SJCRH30 (cell line): ENCODE results near the gene CYTL1. TPM values are rescaled to one million over a fixed set of nuclear protein-coding genes. Genes with fewer than 3 reads are reported as not detected.

Source experiments
- DNase-seq, 2 experiments: peaks; one replicate each; pipeline ENCODE4 v3.0.0-alpha.2; 2015 to 2020
- H3K27ac ChIP-seq: fragments of 250-450 bp; sonication (Bioruptor Pico); 2 replicates; pipeline ENCODE4 v1.5.1; 2020; ENCODE audit warnings: mild to moderate bottlenecking, moderate library complexity
- H3K27me3 ChIP-seq: fragments of 250-450 bp; sonication (Bioruptor Pico); 2 replicates; pipeline ENCODE4 v1.5.1; 2020; ENCODE audit warnings: mild to moderate bottlenecking, moderate library complexity
- H3K36me3 ChIP-seq: fragments of 250-450 bp; sonication (Bioruptor Pico); 2 replicates; pipeline ENCODE4 v1.5.1; 2020; ENCODE audit warnings: mild to moderate bottlenecking, moderate library complexity
- H3K4me1 ChIP-seq: fragments of 250-450 bp; sonication (Bioruptor Pico); 2 replicates; pipeline ENCODE4 v1.5.1; 2020; ENCODE audit warnings: mild to moderate bottlenecking, moderate library complexity
- H3K4me3 ChIP-seq: fragments of 250-450 bp; sonication (Bioruptor Pico); 2 replicates; pipeline ENCODE4 v1.5.1; 2020; ENCODE audit warnings: mild to moderate bottlenecking, moderate library complexity
- H3K9me3 ChIP-seq: fragments of 250-450 bp; sonication (Bioruptor Pico); replicated peaks from 2 replicates; pipeline ENCODE4 v1.5.1; 2020; ENCODE audit warnings: mild to moderate bottlenecking, moderate library complexity
- total RNA-seq: library from RNA; depleted of rRNA; stranded (reverse); fragments of >200 nt; shearing (Covaris generic); gene quantifications from 2 replicates; pipeline ENCODE4 v1.2.3, GENCODE V29; 2014

The CYTL1 gene
- total RNA-seq, 1 experiment from 2014 or later: 8.1 TPM

GRCh38 chr4:5041699-5042098, 22.4 kb upstream of the CYTL1 start:
- no peak overlapping the region for H3K27ac ChIP-seq

GRCh38 chr4:5040856-5041620, 21.8 kb upstream of the CYTL1 start:
- H3K9me3 ChIP-seq: peaks cover 2% of the 10 kb centered on the region; the same call in 1 of the 2 replicates
- H3K27me3 ChIP-seq: no peaks in the 10 kb centered on the region
- peaks cover 38% of the 10 kb centered on the region for H3K4me1 ChIP-seq
- no peak overlapping the region for H3K27ac ChIP-seq
- H3K4me3 ChIP-seq: no peak overlapping the region
- no peaks in the 10 kb centered on the region for H3K36me3 ChIP-seq
- no peak for DNase-seq

More at GRCh38 chr4:5041699-5042098, 22.4 kb upstream of the CYTL1 start:
- H3K4me3 ChIP-seq: no peak overlapping the region
- peaks cover 8% of the 10 kb centered on the region; the same call in 1 of the 2 replicates for H3K9me3 ChIP-seq
- no peaks in the 10 kb centered on the region for H3K27me3 ChIP-seq
- H3K4me1 ChIP-seq: peaks cover 38% of the 10 kb centered on the region
- DNase-seq: no peak
- no peaks in the 10 kb centered on the region for H3K36me3 ChIP-seq

- H3K36me3 ChIP-seq: no peaks in the 10 kb centered on the region
- no peaks in the 10 kb centered on the region for H3K9me3 ChIP-seq
- no peak for DNase-seq
- peaks cover 45% of the 10 kb centered on the region for H3K4me1 ChIP-seq
- no peak overlapping the region for H3K27ac ChIP-seq
- H3K27me3 ChIP-seq: no peaks in the 10 kb centered on the region
- H3K4me3 ChIP-seq: no peak overlapping the region
These were observed 20.5 kb upstream of the CYTL1 start for GRCh38 chr4:5039800-5040199.

- no peaks in the 10 kb centered on the region for H3K36me3 ChIP-seq
- peak overlapping the region; percentile 94 for H3K27ac ChIP-seq
- H3K4me1 ChIP-seq: peaks cover 65% of the 10 kb centered on the region
- no peaks in the 10 kb centered on the region for H3K9me3 ChIP-seq
- no peaks in the 10 kb centered on the region for H3K27me3 ChIP-seq
- no peak overlapping the region for H3K4me3 ChIP-seq
- peak; percentile 79 to 89 for DNase-seq
These were observed 18.6 kb upstream of the CYTL1 start for GRCh38 chr4:5037553-5038551.

- DNase-seq: no peak
- Histone ChIP-seq H3K4me1 (peaks cover 60% of the 10 kb centered on the region), H3K9me3 (no peaks in the 10 kb centered on the region), H3K27ac (no peak overlapping the region), H3K4me3 (no peak overlapping the region), H3K36me3 (no peaks in the 10 kb centered on the region), H3K27me3 (no peaks in the 10 kb centered on the region)
These were observed 17.0 kb upstream of the CYTL1 start for GRCh38 chr4:5036239-5036638.

- peak; percentile 57 to 59 for DNase-seq
- Histone ChIP-seq H3K36me3 (no peaks in the 10 kb centered on the region), H3K9me3 (no peaks in the 10 kb centered on the region), H3K4me1 (peaks cover 51% of the 10 kb centered on the region), H3K4me3 (peak overlapping the region; percentile 32), H3K27ac (peak overlapping the region; percentile 79), H3K27me3 (no peaks in the 10 kb centered on the region)
These were observed 14.9 kb upstream of the CYTL1 start for GRCh38 chr4:5034206-5034605.

- Histone ChIP-seq H3K27ac (peak overlapping the region; percentile 79), H3K4me3 (peak overlapping the region; percentile 32), H3K9me3 (no peaks in the 10 kb centered on the region), H3K36me3 (no peaks in the 10 kb centered on the region), H3K4me1 (peaks cover 45% of the 10 kb centered on the region), H3K27me3 (no peaks in the 10 kb centered on the region)
- peak; percentile 72 to 80 for DNase-seq
These were observed 14.1 kb upstream of the CYTL1 start for GRCh38 chr4:5033281-5033841.

- Histone ChIP-seq H3K4me1 (peaks cover 46% of the 10 kb centered on the region), H3K9me3 (no peaks in the 10 kb centered on the region), H3K27ac (peak overlapping the region; percentile 79), H3K36me3 (no peaks in the 10 kb centered on the region), H3K27me3 (no peaks in the 10 kb centered on the region), H3K4me3 (no peak overlapping the region; the same call in 1 of the 2 replicates)
- no peak for DNase-seq
These were observed 13.6 kb upstream of the CYTL1 start for GRCh38 chr4:5032813-5033212.

- DNase-seq: no peak
- Histone ChIP-seq H3K27ac (no peak overlapping the region), H3K9me3 (no peaks in the 10 kb centered on the region), H3K36me3 (no peaks in the 10 kb centered on the region), H3K27me3 (no peaks in the 10 kb centered on the region), H3K4me3 (no peak overlapping the region), H3K4me1 (peaks cover 46% of the 10 kb centered on the region)
These were observed 11.7 kb upstream of the CYTL1 start for GRCh38 chr4:5030927-5031326.

- Histone ChIP-seq H3K9me3 (no peaks in the 10 kb centered on the region), H3K27ac (no peak overlapping the region), H3K4me1 (peaks cover 43% of the 10 kb centered on the region), H3K27me3 (no peaks in the 10 kb centered on the region), H3K4me3 (no peak overlapping the region), H3K36me3 (no peaks in the 10 kb centered on the region)
- no peak for DNase-seq
These were observed 11.0 kb upstream of the CYTL1 start for GRCh38 chr4:5030221-5030620.

- Histone ChIP-seq H3K4me1 (peaks cover 35% of the 10 kb centered on the region), H3K9me3 (no peaks in the 10 kb centered on the region), H3K27ac (no peak overlapping the region), H3K27me3 (no peaks in the 10 kb centered on the region), H3K4me3 (no peak overlapping the region), H3K36me3 (no peaks in the 10 kb centered on the region)
- DNase-seq: no peak
These were observed 10.2 kb upstream of the CYTL1 start for GRCh38 chr4:5029447-5029846.

- Histone ChIP-seq H3K9me3 (peaks cover 2% of the 10 kb centered on the region; the same call in 1 of the 2 replicates), H3K27me3 (no peaks in the 10 kb centered on the region), H3K36me3 (no peaks in the 10 kb centered on the region), H3K4me3 (no peak overlapping the region), H3K4me1 (peaks cover 25% of the 10 kb centered on the region), H3K27ac (no peak overlapping the region)
- peak in 1 of 2 experiments; percentile 47 for DNase-seq
These were observed 9.2 kb upstream of the CYTL1 start for GRCh38 chr4:5028480-5028879.

- DNase-seq: peak in 1 of 2 experiments; percentile 47
- Histone ChIP-seq H3K36me3 (no peaks in the 10 kb centered on the region), H3K27me3 (no peaks in the 10 kb centered on the region), H3K9me3 (peaks cover 2% of the 10 kb centered on the region; the same call in 1 of the 2 replicates), H3K4me1 (peaks cover 15% of the 10 kb centered on the region), H3K27ac (no peak overlapping the region), H3K4me3 (no peak overlapping the region)
These were observed 8.1 kb upstream of the CYTL1 start for GRCh38 chr4:5027346-5027745.

- Histone ChIP-seq H3K27me3 (no peaks in the 10 kb centered on the region), H3K4me3 (no peak overlapping the region), H3K36me3 (no peaks in the 10 kb centered on the region), H3K27ac (no peak overlapping the region), H3K9me3 (peaks cover 2% of the 10 kb centered on the region; the same call in 1 of the 2 replicates), H3K4me1 (peaks cover 15% of the 10 kb centered on the region)
- DNase-seq: no peak
These were observed 7.1 kb upstream of the CYTL1 start for GRCh38 chr4:5026371-5026770.
